A673 (cell line): ENCODE measurements around the gene RAD51AP1. TPM values are rescaled to one million over a fixed set of nuclear protein-coding genes. Genes with fewer than 3 reads are reported as not detected.
"Not testable (repeated sequence)": the region's sequence is repeated elsewhere in the genome, so short reads cannot be mapped to it uniquely, and the experiment has no call there.

Experiments used
- BruUV-seq: library from RNA; stranded (reverse); fragments of 400-500 nt; replicated peaks from 2 replicates; lab custom pipeline; 2021; lab: Mats Ljungman, UMichigan
- CTCF ChIA-PET: fragments of 300-600 bp; sonication (Branson Sonifier 250); formaldehyde crosslinking; loops from one replicate; lab custom pipeline; 2022; ENCODE audit warnings: antibody characterized with exemption; lab: Charles Lee
- POLR2A ChIA-PET: fragments of 300-600 bp; sonication (Branson Sonifier 250); formaldehyde crosslinking; loops from one replicate; lab custom pipeline; 2022; ENCODE audit warnings: antibody characterized with exemption; ENCODE audit not compliant: low non-redundant PET; lab: Charles Lee
- DNase-seq: peaks from one replicate; pipeline ENCODE4 v3.0.0-alpha.2; 2015; ENCODE audit warnings: low spot score
- H3K27ac ChIP-seq: fragments of 200-600 bp; sonication (generic); 2 replicates; pipeline ENCODE4 v1.5.1; 2016; ENCODE audit warnings: mixed run types, low read depth, mild to moderate bottlenecking, mixed read lengths, antibody characterized with exemption, low read length; ENCODE audit not compliant: poor library complexity, severe bottlenecking
- H3K27me3 ChIP-seq: fragments of 200-600 bp; sonication (generic); replicated peaks from 2 replicates; pipeline ENCODE4 v1.6.1; 2017; ENCODE audit warnings: mixed run types, low read depth, mild to moderate bottlenecking, mixed read lengths, antibody characterized with exemption, low read length; ENCODE audit not compliant: insufficient read depth, poor library complexity
- H3K36me3 ChIP-seq: fragments of 200-600 bp; sonication (generic); 2 replicates; pipeline ENCODE4 v1.6.1; 2016; ENCODE audit warnings: mixed run types, mild to moderate bottlenecking, mixed read lengths, antibody characterized with exemption, low read length; ENCODE audit not compliant: insufficient read depth, poor library complexity, severe bottlenecking
- H3K4me1 ChIP-seq: fragments of 200-600 bp; sonication (generic); 2 replicates; pipeline ENCODE4 v1.6.1; 2017; ENCODE audit warnings: mixed run types, mild to moderate bottlenecking, mixed read lengths, antibody characterized with exemption, low read length; ENCODE audit not compliant: insufficient read depth, poor library complexity, severe bottlenecking
- H3K4me3 ChIP-seq: fragments of 200-600 bp; sonication (generic); 2 replicates; pipeline ENCODE4 v1.5.1; 2016; ENCODE audit warnings: low read depth, mixed run types, mild to moderate bottlenecking, mixed read lengths, low read length; ENCODE audit not compliant: poor library complexity, severe bottlenecking
- H3K9me3 ChIP-seq: fragments of 200-600 bp; sonication (generic); 2 replicates; pipeline ENCODE4 v1.6.1; 2016; ENCODE audit warnings: mixed run types, low read depth, mild to moderate bottlenecking, mixed read lengths, antibody characterized with exemption, low read length; ENCODE audit not compliant: poor library complexity, severe bottlenecking
- CTCF ChIP-seq: fragments of 300-800, 200-600 bp; sonication (generic); conservative IDR thresholded peaks from 2 replicates; pipeline ENCODE4 v1.5.1; 2017; ENCODE audit warnings: low read depth, mild to moderate bottlenecking, antibody characterized with exemption, low read length, moderate library complexity, mixed read lengths
- EZH2 ChIP-seq: fragments of 200-600 bp; sonication (generic); IDR thresholded peaks from 2 replicates; pipeline ENCODE4 v1.6.1; 2017; ENCODE audit warnings: borderline replicate concordance, low read depth, mild to moderate bottlenecking, mixed read lengths, antibody characterized with exemption, low read length; ENCODE audit not compliant: poor library complexity, severe bottlenecking
- intact Hi-C: fragments of 100-400 bp; cut with micrococcal nuclease; formaldehyde crosslinking; loops from one replicate; pipeline ENCODE4 v1.10.0; 2022; ENCODE audit not compliant: unreplicated experiment
- total RNA-seq: library from RNA; stranded (reverse); gene quantifications from 2 replicates; pipeline ENCODE4 v1.2.3, GENCODE V29; 2021

Gene RAD51AP1
- total RNA-seq, 1 experiment from 2014 or later: 58.9 TPM

- no peak overlapping the region for H3K4me3 ChIP-seq
- intact Hi-C loops: no loop called here
- peak; percentile 17 for DNase-seq
- no peak overlapping the region for H3K27ac ChIP-seq
- TF ChIP-seq CTCF: no peak
- TF ChIP-seq EZH2: no peak
- peaks cover 5% of the 10 kb centered on the region for H3K4me1 ChIP-seq
- no peaks in the 10 kb centered on the region for H3K27me3 ChIP-seq
- H3K9me3 ChIP-seq: no peaks in the 10 kb centered on the region
- POLR2A ChIA-PET: no interaction called here
- CTCF ChIA-PET: no interaction called here
- H3K36me3 ChIP-seq: no peaks in the 10 kb centered on the region
- no TSS peak for BruUV-seq
These were observed 20.5 kb upstream of the RAD51AP1 start for GRCh38 chr12:4518106-4518728.

- not testable (repeated sequence) for DNase-seq
These were observed 15.2 kb upstream of the RAD51AP1 start for GRCh38 chr12:4523443-4523842.

GRCh38 chr12:4526923-4527546, 11.7 kb upstream of the RAD51AP1 start:
- TF ChIP-seq CTCF: peak; percentile 63
- no peak for TF ChIP-seq EZH2
- intact Hi-C loops: loop anchor here (1.0 to 5.0 kb wide), 3 partner anchors 106 to 220 kb away; no protein-coding TSS in a partner anchor
- Histone ChIP-seq H3K9me3 (no peaks in the 10 kb centered on the region), H3K36me3 (no peaks in the 10 kb centered on the region), H3K4me1 (no peaks in the 10 kb centered on the region), H3K27ac (no peak overlapping the region), H3K4me3 (no peak overlapping the region), H3K27me3 (no peaks in the 10 kb centered on the region)
- ChIA-PET CTCF (interaction anchor here (0.7 kb wide), 1 partner anchor 106 kb away, joined by 4 read pairs; no protein-coding TSS in a partner anchor), POLR2A (no interaction called here)
- peak; percentile 17 for DNase-seq
- no TSS peak for BruUV-seq

More at GRCh38 chr12:4523443-4523842, 15.2 kb upstream of the RAD51AP1 start:
- H3K27me3 ChIP-seq, H3K36me3 ChIP-seq, BruUV-seq, CTCF ChIA-PET, H3K4me3 ChIP-seq, POLR2A ChIA-PET, H3K27ac ChIP-seq, intact Hi-C loops, H3K4me1 ChIP-seq, H3K9me3 ChIP-seq: not testable (repeated sequence)
